HTR-8/SVneo (cell line): ENCODE data around the gene HOXA11.

ENCODE experiments used
- DNase-seq: peaks from one replicate; pipeline ENCODE4 v3.0.0; 2011; ENCODE audit warnings: low spot score, mixed read lengths; ENCODE audit not compliant: insufficient read length
- FAIRE-seq: peaks from 2 replicates; lab custom pipeline; 2011; peaks lifted over from hg19 to GRCh38; lab: Jason Lieb, UNC

HOXA11 gene

DNA sequence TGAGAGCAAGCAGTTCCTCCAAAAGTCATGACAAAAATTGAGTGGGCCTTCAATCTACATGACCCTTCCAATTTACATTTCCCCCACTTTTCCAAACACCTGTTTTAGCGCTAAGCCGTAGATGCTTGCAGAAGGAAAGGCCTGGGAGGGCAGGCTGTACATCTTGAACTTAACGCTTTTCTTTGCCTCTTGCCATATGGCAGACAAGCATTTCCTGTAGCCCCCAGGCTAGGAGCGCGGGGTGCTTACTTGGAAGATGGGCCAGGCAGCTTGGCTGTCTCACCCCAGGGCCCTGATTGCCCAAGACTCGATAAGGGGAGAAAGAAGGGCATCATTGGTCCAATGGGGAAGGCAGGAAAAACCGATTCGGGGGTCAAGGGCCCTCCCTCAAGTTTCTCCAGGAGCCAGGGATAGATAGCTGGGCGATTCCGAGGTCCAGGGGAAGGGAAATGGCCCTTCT lies 12.7 kb downstream of the HOXA11 start:
- FAIRE-seq (no peak), DNase-seq (no peak)

- FAIRE-seq (no peak), DNase-seq (no peak)
Measured at GRCh38 chr7:27171637-27172314, 13.3 kb downstream of the HOXA11 start.

DNA sequence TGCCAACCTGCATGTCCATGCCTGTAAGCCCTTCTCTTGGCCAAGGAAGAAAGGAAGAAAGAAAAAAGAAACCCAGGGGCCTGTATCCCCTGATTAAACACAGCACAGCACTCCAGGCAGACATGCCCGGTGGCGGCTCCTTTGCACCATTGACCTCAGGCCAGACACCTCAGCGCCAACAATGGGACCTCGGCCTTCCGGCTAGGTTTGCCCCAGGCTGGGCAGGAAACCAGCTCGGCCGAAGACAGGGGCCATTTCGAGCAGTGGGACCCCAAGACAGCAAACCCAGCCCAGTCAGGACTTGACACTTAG lies 13.8 kb downstream of the HOXA11 start:
- FAIRE-seq: no peak
- no peak for DNase-seq

DNA sequence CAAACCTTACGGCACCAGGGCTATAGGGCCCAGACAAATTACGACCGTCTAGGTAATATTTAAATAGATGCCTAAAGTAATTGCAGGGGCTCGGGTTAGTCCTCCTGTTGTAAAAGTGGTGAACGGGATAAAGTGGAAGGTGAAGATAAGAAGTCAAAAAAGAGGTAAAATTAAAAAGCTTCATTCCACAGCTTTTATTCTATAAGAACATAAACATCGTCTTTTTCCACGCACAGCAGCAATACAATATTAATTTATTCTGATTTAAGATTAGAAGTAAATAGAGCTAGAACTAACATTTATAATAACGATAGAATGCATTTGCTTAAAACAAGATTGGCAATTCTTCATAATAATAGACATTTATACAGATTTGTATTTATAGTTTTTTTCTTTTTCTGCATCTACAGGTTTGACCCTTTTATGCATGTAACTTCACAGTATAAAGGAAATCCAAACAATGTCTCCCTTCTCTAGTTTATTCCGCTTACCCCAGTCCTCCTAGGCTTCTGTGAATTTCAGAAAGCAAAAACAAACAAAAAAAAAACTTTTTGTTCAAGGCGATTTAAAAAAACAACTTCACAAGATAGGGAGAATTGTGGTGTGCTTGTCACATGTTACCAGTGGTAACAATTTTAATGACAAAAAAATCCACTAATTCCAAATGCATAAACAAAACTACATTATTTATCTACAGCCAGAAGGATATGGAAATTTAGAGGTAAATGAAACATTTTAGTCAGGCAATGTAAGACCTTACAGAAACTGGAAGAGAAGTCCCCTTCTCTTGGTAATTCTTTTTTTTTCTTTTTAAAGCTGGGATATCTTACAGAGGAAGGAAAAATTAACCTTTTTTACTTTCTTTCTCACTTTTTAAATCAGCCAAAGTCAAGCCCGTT lies 14.4 kb downstream of the HOXA11 start:
- no peak for FAIRE-seq
- no peak for DNase-seq

GRCh38 chr7:27169658-27170425 lies 15.2 kb downstream of the HOXA11 start:
- DNase-seq (no peak), FAIRE-seq (peak; percentile 16)

DNA sequence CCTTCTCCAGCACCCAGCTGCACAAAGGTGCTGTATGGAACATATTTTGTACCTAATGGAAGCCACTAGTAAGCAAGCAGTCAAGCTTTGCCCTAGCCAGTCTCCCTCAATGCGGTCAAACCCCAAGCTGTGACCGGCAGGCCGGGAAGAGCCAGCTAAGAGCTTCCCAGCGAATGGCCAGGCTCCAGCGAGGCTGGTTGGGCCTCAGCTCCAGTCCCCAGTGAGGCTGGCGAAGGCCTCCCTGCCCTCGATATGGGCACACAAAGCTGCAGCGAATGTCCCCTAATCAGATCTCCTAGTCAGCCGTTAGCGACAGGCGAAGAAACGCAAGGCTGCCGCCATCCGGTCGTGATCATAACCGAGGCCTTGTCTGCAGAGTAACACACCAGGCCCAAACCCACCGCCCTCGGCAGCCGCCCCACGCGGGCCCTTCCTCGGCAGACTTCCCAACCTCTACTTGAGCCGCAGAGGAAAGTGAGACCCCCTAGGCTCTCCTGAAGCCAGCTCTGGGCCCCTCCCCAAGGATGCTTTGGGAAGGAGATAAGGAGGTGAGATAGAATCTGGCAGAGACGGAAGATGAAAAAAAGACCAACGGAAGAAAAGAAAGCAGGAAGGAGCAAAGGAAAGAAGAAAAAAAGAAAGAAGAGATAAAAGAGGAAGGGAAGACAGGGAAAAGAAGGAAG lies 16.6 kb downstream of the HOXA11 start:
- DNase-seq: no peak
- peak; percentile 79 for FAIRE-seq

- no peak for FAIRE-seq
- no peak for DNase-seq
Measured at GRCh38 chr7:27167916-27168264, 17.1 kb downstream of the HOXA11 start.

DNA sequence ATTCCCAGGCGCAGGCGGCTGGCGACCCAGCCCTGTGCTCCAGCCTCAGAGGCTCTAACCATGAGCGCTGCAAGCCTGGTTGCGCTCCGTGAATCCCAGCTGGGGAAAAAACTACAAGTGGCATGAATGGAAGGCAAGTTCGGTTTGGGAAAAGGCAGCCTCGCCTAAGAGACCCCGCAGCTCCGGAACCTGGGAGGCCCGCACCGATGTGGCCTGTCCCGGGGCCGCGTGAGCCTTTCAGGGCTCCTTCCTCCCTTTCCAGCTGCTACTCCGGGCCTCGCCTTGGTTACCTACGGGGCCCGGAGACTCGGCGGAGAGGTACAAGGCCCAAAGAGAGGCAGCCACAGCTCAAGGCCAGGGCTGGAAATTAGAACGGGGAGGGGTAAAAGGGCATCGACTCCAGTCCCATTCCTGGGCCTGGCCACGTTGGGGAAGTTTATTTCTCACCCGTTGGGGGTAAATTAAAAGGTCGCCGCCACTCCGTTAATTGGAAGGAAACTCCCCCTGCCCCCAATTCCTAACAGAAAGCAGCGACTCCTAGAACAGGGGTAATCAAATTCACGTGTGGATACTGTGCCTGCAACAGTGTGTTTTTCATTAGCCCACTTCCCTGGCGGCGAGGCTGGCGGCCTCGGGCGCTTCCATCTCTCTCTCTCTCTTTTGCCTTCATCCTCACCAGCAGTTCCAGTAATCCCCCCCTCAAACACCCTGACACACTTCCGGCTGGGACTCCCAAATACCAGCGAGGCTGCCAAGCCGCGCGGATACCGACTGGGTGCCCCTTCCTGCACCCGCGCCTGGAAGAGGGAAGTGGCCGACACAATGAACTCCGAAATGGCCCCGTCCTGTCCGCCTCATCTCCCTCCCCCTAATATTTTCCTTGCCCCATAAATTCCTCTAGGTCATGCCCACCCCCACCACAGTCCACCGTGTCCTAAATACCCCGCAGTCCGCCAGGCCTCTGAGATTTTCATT lies 18.2 kb downstream of the HOXA11 start:
- FAIRE-seq: peak; percentile 57
- no peak for DNase-seq

GRCh38 chr7:27165996-27166530 lies 19.0 kb downstream of the HOXA11 start:
- DNase-seq: no peak
- FAIRE-seq: no peak

DNA sequence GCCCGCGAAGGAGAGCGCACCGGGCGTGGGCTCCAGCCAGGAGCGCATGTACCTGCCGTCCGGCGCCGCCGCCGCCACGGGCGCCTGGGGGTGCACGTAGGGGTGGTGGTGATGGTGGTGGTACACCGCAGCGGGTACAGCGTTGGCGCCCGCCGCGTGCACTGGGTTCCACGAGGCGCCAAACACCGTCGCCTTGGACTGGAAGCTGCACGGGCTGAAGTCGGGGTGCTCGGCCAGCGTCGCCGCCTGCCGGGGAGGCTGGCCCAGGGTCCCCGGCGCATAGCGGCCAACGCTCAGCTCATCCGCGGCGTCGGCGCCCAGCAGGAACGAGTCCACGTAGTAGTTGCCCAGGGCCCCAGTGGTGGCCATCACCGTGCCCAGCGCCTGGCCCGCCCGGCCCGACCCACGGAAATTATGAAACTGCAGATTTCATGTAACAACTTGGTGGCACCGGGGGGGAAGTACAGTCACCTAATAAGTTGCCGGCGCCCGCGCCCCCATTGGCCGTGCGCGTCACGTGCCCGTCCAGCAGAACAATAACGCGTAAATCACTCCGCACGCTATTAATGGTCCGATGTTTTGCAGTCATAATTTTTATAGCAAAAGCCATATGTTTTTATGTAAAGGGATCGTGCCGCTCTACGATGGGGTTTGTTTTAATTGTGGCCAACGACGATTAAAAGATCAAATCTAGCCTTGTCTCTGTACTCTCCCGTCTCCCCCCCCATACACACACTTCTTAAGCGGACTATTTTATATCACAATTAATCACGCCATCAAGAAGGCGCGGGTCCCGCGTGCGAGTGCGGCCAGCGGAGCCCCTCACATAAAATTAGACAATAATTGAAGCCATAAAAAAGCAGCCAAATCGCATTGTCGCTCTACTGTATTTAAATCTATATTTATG lies 19.7 kb downstream of the HOXA11 start, which contains the start of gene HOXA9:
Gene HOXA9, minus strand, starts transcription at position 449 of the 907 bp plus-strand sequence. Its CDS starts 80 bp downstream, at position 369.
- peak; percentile 74 for FAIRE-seq
- peak; percentile 82 for DNase-seq

GRCh38 chr7:27164367-27165088 lies 20.5 kb downstream of the HOXA11 start:
- no peak for DNase-seq
- FAIRE-seq: peak; percentile 9

- FAIRE-seq: no peak
- no peak for DNase-seq
Measured at GRCh38 chr7:27164045-27164366, 21.0 kb downstream of the HOXA11 start.

GRCh38 chr7:27163288-27164044 lies 21.6 kb downstream of the HOXA11 start:
- DNase-seq (no peak), FAIRE-seq (no peak)

GRCh38 chr7:27162561-27163287 lies 22.3 kb downstream of the HOXA11 start:
- DNase-seq: no peak
- FAIRE-seq: no peak

DNA sequence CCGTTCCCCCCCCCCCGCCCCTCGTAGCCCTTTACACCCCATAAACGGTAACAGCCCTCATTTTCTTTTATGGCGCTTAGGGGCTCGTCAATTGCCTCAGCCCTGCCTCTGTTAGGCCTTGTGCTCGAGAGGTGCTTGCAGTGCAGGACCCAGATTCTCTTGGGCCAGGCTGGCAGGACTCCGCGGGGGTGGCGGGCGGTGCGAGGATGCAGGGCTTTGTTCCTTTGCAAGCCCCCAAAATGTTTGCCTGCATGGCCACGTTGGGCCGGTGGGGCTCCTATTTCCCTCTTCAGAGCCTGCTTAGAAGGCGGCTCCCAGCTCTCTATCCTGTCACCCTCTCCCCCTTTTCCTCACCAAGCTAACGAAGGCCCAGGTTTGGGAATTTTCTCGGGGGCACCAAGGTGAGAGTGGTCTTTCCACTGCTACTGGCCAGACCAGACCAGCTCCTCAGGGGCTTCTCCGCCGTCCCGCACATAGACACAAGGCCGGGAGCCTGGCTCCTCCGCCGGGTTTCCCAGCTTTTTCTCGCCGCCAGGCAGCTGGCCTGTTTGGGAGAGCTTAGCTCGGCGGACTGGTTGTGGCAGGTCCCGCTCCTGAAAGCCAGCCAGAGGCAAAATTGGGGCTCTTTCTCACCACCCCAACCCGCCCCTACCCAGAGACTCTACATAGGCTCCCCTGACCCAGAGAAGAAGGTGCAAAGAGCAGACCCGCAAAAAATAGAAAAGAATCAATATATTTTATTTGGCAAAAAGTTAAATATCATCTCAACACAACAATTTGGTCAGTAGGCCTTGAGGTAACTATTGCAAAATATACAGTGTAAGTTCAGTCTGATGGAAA lies 23.1 kb downstream of the HOXA11 start:
- FAIRE-seq: no peak
- no peak for DNase-seq
